Measurements from ENCODE around the gene TBL1X. TPM values are rescaled to one million over a fixed set of nuclear protein-coding genes. Genes with fewer than 3 reads are reported as not detected.
"Not testable (repeated sequence)": the region's sequence is repeated elsewhere in the genome, so short reads cannot be mapped to it uniquely, and the experiment has no call there.

TBL1X gene
- total RNA-seq, 1 experiment from 2014 or later, result 14.6 TPM

GRCh38 chrX:9765737-9766097 lies 300.9 kb downstream of the TBL1X start, which contains the start of gene GPR143:
Gene GPR143 (minus strand): TSS chrX:9765847. CDS start chrX:9765817, 30 bp downstream.
- CTCF ChIA-PET, result no interaction called here
- Histone ChIP-seq H3K27me3 (ENCODE audit: control insufficient read depth, insufficient read depth, low read length) (no peaks in the 10 kb centered on the region), H3K4me1 (ENCODE audit: control insufficient read depth, insufficient read depth, low read length) (no peaks in the 10 kb centered on the region), H3K36me3 (ENCODE audit: control insufficient read depth, insufficient read depth, low read length) (no peaks in the 10 kb centered on the region), H3K9me3 (ENCODE audit: control insufficient read depth, insufficient read depth, low read depth, low read length) (no peaks in the 10 kb centered on the region), H3K4me3 (ENCODE audit: low read depth in 2 of 2, low read length in 2 of 2) (no peak within 1 kb of the TSS), H3K27ac (ENCODE audit: low read length) (no peak within 1 kb of the TSS)
- POLR2A ChIA-PET, result no interaction called here
- TF ChIP-seq SIN3A (IDR thresholded peaks at IDR 0.05; ENCODE audit: borderline replicate concordance, insufficient read depth, low read depth, low read length) (no peak), POLR2AphosphoS5 (IDR thresholded peaks at IDR 0.05; ENCODE audit: low read depth, low read length) (no peak), TCF7L2 (IDR thresholded peaks at IDR 0.05; ENCODE audit: low read depth, low read length) (no peak)
- TF ChIP-seq, protein P1, sequence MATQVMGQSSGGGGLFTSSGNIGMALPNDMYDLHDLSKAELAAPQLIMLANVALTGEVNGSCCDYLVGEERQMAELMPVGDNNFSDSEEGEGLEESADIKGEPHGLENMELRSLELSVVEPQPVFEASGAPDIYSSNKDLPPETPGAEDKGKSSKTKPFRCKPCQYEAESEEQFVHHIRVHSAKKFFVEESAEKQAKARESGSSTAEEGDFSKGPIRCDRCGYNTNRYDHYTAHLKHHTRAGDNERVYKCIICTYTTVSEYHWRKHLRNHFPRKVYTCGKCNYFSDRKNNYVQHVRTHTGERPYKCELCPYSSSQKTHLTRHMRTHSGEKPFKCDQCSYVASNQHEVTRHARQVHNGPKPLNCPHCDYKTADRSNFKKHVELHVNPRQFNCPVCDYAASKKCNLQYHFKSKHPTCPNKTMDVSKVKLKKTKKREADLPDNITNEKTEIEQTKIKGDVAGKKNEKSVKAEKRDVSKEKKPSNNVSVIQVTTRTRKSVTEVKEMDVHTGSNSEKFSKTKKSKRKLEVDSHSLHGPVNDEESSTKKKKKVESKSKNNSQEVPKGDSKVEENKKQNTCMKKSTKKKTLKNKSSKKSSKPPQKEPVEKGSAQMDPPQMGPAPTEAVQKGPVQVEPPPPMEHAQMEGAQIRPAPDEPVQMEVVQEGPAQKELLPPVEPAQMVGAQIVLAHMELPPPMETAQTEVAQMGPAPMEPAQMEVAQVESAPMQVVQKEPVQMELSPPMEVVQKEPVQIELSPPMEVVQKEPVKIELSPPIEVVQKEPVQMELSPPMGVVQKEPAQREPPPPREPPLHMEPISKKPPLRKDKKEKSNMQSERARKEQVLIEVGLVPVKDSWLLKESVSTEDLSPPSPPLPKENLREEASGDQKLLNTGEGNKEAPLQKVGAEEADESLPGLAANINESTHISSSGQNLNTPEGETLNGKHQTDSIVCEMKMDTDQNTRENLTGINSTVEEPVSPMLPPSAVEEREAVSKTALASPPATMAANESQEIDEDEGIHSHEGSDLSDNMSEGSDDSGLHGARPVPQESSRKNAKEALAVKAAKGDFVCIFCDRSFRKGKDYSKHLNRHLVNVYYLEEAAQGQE (IDR thresholded peaks at IDR 0.05; ENCODE audit: insufficient read depth in 1 of 2, low read depth in 2 of 2, low read length in 1 of 2), result no peak
- TF ChIP-seq, protein P2, sequence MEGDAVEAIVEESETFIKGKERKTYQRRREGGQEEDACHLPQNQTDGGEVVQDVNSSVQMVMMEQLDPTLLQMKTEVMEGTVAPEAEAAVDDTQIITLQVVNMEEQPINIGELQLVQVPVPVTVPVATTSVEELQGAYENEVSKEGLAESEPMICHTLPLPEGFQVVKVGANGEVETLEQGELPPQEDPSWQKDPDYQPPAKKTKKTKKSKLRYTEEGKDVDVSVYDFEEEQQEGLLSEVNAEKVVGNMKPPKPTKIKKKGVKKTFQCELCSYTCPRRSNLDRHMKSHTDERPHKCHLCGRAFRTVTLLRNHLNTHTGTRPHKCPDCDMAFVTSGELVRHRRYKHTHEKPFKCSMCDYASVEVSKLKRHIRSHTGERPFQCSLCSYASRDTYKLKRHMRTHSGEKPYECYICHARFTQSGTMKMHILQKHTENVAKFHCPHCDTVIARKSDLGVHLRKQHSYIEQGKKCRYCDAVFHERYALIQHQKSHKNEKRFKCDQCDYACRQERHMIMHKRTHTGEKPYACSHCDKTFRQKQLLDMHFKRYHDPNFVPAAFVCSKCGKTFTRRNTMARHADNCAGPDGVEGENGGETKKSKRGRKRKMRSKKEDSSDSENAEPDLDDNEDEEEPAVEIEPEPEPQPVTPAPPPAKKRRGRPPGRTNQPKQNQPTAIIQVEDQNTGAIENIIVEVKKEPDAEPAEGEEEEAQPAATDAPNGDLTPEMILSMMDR (IDR thresholded peaks at IDR 0.05), result no peak
- no peak for ATAC-seq
- in situ Hi-C loops (cut with HindIII; ENCODE audit: low pct_unique_long_range_greater_than_20kb, low sequenced_read_pairs), result no loop called here
- intact Hi-C loops (cut with micrococcal nuclease; ENCODE audit: unreplicated experiment), result no loop called here
- BruUV-seq (replicated peaks), result no TSS peak
- no peak for DNase-seq (ENCODE audit: low read depth, low spot score)

- TF ChIP-seq, protein P2 (IDR thresholded peaks at IDR 0.05), result no peak
- TF ChIP-seq TCF7L2 (IDR thresholded peaks at IDR 0.05; ENCODE audit: low read depth, low read length) (no peak), SIN3A (IDR thresholded peaks at IDR 0.05; ENCODE audit: borderline replicate concordance, insufficient read depth, low read depth, low read length) (no peak), POLR2AphosphoS5 (IDR thresholded peaks at IDR 0.05; ENCODE audit: low read depth, low read length) (no peak)
- TF ChIP-seq, protein P1 (IDR thresholded peaks at IDR 0.05; ENCODE audit: insufficient read depth in 1 of 2, low read depth in 2 of 2, low read length in 1 of 2), result no peak
- BruUV-seq (replicated peaks), result no TSS peak
- intact Hi-C loops (cut with micrococcal nuclease; ENCODE audit: unreplicated experiment) (no loop called here), in situ Hi-C loops (cut with HindIII; ENCODE audit: low pct_unique_long_range_greater_than_20kb, low sequenced_read_pairs) (no loop called here)
- ChIA-PET POLR2A (no interaction called here), CTCF (no interaction called here)
- Histone ChIP-seq H3K27me3 (ENCODE audit: control insufficient read depth, insufficient read depth, low read length) (no peaks in the 10 kb centered on the region), H3K4me3 (ENCODE audit: low read depth in 2 of 2, low read length in 2 of 2) (no peak overlapping the region), H3K27ac (ENCODE audit: low read length) (no peak overlapping the region), H3K36me3 (ENCODE audit: control insufficient read depth, insufficient read depth, low read length) (no peaks in the 10 kb centered on the region), H3K9me3 (ENCODE audit: control insufficient read depth, insufficient read depth, low read depth, low read length) (no peaks in the 10 kb centered on the region), H3K4me1 (ENCODE audit: control insufficient read depth, insufficient read depth, low read length) (no peaks in the 10 kb centered on the region)
- ATAC-seq (no peak), DNase-seq (ENCODE audit: low read depth, low spot score) (no peak)
Measured at GRCh38 chrX:9767375-9767774, 302.5 kb downstream of the TBL1X start.

- CTCF ChIA-PET; in situ Hi-C loops (cut with HindIII; ENCODE audit: low pct_unique_long_range_greater_than_20kb, low sequenced_read_pairs); H3K4me3 ChIP-seq (ENCODE audit: low read depth in 2 of 2, low read length in 2 of 2); H3K4me1 ChIP-seq (ENCODE audit: control insufficient read depth, insufficient read depth, low read length); H3K27me3 ChIP-seq (ENCODE audit: control insufficient read depth, insufficient read depth, low read length); DNase-seq (ENCODE audit: low read depth, low spot score); intact Hi-C loops (cut with micrococcal nuclease; ENCODE audit: unreplicated experiment); H3K27ac ChIP-seq (ENCODE audit: low read length); H3K9me3 ChIP-seq (ENCODE audit: control insufficient read depth, insufficient read depth, low read depth, low read length); ATAC-seq; H3K36me3 ChIP-seq (ENCODE audit: control insufficient read depth, insufficient read depth, low read length); POLR2A ChIA-PET; BruUV-seq (replicated peaks): not testable (repeated sequence)
Measured at GRCh38 chrX:9768321-9768839, 303.5 kb downstream of the TBL1X start.
